ENCODE measurements around the gene CSF1R.

The CSF1R gene

DNA sequence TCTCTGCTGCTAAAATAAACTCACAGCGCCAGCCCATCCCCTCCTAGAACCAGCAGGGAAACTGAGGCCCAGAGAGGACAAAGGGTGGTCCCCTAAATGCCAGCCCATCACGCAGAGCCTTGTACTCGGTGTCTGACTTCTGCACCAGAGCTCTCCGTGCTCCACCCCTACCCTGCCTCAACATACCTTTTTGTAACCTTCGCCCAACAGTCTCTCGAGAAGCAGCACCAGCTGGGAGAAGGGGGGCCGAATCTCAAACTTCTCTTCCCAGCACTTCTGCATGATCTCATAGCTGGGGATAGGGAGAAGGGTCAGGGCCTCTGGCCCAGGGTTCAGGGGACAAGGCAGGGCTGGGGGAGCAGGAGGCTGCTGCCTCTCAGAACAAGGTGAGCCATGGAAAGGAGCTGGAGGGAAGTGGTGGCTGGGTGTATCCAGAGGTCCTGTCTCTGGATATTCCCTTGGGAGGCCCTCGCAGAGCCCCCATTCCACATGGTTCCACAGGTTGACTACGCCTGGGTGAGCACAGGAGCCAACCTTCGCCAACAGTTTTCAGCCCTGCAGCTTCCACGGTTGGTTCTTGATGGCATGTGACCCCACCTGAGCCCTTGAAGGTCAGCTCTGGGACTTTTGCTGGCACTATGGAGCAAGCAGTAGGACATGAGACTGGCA is 32.3 kb upstream of the CSF1R start:
- CTCF ChIA-PET, result interaction anchor here (0.6 to 1.8 kb wide), 2 partner anchors 11 to 12 kb away, joined by 5 to 6 read pairs; no protein-coding TSS in a partner anchor
- H3K9me3 ChIP-seq (ENCODE audit: control insufficient read depth, insufficient read depth, low read depth, low read length), result no peaks in the 10 kb centered on the region
- TF ChIP-seq ZFP69B (tag by site-specific recombination; IDR thresholded peaks at IDR 0.05) (no peak), MZF1 (tag by site-specific recombination; IDR thresholded peaks at IDR 0.05; ENCODE audit: borderline replicate concordance) (no peak), ZNF549 (tag by site-specific recombination; IDR thresholded peaks at IDR 0.05) (no peak), ZNF792 (tag by site-specific recombination; IDR thresholded peaks at IDR 0.05) (no peak), ZNF239 (tag by site-specific recombination; IDR thresholded peaks at IDR 0.05) (no peak), ZNF426 (tag by site-specific recombination; IDR thresholded peaks at IDR 0.05) (no peak), ZXDB (tag by site-specific recombination; IDR thresholded peaks at IDR 0.05) (no peak), ZNF670 (tag by site-specific recombination; IDR thresholded peaks at IDR 0.05; ENCODE audit: low read depth) (no peak), ZNF274 (IDR thresholded peaks at IDR 0.05; ENCODE audit: low read length) (no peak), ZNF274 (tag by site-specific recombination; IDR thresholded peaks at IDR 0.05; ENCODE audit: borderline replicate concordance) (no peak), ZNF629 (tag by site-specific recombination; IDR thresholded peaks at IDR 0.05) (no peak)
- TF ChIP-seq, protein P1, sequence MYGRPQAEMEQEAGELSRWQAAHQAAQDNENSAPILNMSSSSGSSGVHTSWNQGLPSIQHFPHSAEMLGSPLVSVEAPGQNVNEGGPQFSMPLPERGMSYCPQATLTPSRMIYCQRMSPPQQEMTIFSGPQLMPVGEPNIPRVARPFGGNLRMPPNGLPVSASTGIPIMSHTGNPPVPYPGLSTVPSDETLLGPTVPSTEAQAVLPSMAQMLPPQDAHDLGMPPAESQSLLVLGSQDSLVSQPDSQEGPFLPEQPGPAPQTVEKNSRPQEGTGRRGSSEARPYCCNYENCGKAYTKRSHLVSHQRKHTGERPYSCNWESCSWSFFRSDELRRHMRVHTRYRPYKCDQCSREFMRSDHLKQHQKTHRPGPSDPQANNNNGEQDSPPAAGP (tag by site-specific recombination; IDR thresholded peaks at IDR 0.05), result no peak
- TF ChIP-seq, protein P2, sequence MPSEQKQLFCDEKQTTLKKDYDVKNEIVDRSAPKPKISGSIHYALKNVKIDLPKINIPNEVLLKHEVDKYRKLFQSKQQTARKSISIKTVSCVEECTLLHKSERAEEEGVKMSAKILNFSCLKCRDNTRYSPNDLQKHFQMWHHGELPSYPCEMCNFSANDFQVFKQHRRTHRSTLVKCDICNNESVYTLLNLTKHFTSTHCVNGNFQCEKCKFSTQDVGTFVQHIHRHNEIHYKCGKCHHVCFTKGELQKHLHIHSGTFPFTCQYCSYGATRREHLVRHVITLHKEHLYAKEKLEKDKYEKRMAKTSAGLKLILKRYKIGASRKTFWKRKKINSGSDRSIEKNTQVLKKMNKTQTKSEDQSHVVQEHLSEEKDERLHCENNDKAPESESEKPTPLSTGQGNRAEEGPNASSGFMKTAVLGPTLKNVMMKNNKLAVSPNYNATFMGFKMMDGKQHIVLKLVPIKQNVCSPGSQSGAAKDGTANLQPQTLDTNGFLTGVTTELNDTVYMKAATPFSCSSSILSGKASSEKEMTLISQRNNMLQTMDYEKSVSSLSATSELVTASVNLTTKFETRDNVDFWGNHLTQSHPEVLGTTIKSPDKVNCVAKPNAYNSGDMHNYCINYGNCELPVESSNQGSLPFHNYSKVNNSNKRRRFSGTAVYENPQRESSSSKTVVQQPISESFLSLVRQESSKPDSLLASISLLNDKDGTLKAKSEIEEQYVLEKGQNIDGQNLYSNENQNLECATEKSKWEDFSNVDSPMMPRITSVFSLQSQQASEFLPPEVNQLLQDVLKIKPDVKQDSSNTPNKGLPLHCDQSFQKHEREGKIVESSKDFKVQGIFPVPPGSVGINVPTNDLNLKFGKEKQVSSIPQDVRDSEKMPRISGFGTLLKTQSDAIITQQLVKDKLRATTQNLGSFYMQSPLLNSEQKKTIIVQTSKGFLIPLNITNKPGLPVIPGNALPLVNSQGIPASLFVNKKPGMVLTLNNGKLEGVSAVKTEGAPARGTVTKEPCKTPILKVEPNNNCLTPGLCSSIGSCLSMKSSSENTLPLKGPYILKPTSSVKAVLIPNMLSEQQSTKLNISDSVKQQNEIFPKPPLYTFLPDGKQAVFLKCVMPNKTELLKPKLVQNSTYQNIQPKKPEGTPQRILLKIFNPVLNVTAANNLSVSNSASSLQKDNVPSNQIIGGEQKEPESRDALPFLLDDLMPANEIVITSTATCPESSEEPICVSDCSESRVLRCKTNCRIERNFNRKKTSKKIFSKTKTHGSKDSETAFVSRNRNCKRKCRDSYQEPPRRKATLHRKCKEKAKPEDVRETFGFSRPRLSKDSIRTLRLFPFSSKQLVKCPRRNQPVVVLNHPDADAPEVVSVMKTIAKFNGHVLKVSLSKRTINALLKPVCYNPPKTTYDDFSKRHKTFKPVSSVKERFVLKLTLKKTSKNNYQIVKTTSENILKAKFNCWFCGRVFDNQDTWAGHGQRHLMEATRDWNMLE (tag by site-specific recombination; conservative IDR thresholded peaks at IDR 0.05; ENCODE audit: low read depth), result no peak
- TF ChIP-seq, protein P3, sequence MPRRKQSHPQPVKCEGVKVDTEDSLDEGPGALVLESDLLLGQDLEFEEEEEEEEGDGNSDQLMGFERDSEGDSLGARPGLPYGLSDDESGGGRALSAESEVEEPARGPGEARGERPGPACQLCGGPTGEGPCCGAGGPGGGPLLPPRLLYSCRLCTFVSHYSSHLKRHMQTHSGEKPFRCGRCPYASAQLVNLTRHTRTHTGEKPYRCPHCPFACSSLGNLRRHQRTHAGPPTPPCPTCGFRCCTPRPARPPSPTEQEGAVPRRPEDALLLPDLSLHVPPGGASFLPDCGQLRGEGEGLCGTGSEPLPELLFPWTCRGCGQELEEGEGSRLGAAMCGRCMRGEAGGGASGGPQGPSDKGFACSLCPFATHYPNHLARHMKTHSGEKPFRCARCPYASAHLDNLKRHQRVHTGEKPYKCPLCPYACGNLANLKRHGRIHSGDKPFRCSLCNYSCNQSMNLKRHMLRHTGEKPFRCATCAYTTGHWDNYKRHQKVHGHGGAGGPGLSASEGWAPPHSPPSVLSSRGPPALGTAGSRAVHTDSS (tag by site-specific recombination; IDR thresholded peaks at IDR 0.05), result no peak
- no peaks in the 10 kb centered on the region for H3K4me1 ChIP-seq (ENCODE audit: control insufficient read depth, insufficient read depth, low read length)
- POLR2A ChIA-PET, result no interaction called here
- H3K27ac ChIP-seq (ENCODE audit: extremely low read depth, low read depth, low read length), result no peak overlapping the region
- no peak overlapping the region for H3K4me3 ChIP-seq (ENCODE audit: low read depth, low read length)
- H3K36me3 ChIP-seq (ENCODE audit: control insufficient read depth in 2 of 2, insufficient read depth in 1 of 2, low read length in 2 of 2), result no peaks in the 10 kb centered on the region

DNA sequence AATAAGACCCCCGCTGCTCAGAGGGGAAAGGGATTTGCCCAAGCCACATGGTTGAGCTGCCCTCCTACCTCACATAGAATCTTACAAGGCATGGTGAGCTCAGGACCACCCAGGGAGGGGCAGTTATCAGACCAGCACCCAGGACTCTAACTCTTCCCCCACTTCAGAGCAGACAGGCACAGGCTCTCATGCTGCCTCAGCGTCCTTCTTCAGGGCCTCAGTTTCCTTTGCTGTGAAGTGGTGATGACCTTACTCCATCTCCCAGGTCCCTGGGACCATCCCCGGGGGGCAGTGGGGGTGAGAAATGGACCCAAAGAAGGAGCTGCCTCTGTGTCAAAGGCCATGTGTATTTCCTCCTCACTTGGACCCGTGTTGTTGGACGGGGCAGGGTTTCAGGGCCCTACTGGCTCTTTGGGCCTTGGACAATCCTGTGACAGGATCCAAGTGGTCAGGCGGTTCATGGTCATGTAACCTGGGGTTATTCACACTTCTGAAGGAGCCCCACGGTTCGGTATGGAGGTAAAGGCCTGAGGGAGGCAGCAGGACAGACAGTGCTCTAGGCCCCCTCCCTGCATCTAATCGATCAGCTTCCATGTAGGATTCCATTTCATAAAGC is 31.7 kb upstream of the CSF1R start:
- ChIA-PET CTCF (interaction anchor here (1.8 kb wide), 1 partner anchor 13 kb away, joined by 6 read pairs; no protein-coding TSS in a partner anchor), POLR2A (no interaction called here)
- no peak overlapping the region for H3K4me3 ChIP-seq (ENCODE audit: low read depth, low read length)
- TF ChIP-seq BCL11A (tag by site-specific recombination; IDR thresholded peaks at IDR 0.05; ENCODE audit: low read depth) (no peak), ZNF585B (tag by site-specific recombination; IDR thresholded peaks at IDR 0.05) (no peak), ZNF391 (tag by site-specific recombination; IDR thresholded peaks at IDR 0.05; ENCODE audit: borderline replicate concordance, low read depth) (no peak)
- TF ChIP-seq, protein P4, sequence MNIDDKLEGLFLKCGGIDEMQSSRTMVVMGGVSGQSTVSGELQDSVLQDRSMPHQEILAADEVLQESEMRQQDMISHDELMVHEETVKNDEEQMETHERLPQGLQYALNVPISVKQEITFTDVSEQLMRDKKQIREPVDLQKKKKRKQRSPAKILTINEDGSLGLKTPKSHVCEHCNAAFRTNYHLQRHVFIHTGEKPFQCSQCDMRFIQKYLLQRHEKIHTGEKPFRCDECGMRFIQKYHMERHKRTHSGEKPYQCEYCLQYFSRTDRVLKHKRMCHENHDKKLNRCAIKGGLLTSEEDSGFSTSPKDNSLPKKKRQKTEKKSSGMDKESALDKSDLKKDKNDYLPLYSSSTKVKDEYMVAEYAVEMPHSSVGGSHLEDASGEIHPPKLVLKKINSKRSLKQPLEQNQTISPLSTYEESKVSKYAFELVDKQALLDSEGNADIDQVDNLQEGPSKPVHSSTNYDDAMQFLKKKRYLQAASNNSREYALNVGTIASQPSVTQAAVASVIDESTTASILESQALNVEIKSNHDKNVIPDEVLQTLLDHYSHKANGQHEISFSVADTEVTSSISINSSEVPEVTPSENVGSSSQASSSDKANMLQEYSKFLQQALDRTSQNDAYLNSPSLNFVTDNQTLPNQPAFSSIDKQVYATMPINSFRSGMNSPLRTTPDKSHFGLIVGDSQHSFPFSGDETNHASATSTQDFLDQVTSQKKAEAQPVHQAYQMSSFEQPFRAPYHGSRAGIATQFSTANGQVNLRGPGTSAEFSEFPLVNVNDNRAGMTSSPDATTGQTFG (tag by site-specific recombination; IDR thresholded peaks at IDR 0.05; ENCODE audit: borderline replicate concordance), result no peak
- TF ChIP-seq, protein P5, sequence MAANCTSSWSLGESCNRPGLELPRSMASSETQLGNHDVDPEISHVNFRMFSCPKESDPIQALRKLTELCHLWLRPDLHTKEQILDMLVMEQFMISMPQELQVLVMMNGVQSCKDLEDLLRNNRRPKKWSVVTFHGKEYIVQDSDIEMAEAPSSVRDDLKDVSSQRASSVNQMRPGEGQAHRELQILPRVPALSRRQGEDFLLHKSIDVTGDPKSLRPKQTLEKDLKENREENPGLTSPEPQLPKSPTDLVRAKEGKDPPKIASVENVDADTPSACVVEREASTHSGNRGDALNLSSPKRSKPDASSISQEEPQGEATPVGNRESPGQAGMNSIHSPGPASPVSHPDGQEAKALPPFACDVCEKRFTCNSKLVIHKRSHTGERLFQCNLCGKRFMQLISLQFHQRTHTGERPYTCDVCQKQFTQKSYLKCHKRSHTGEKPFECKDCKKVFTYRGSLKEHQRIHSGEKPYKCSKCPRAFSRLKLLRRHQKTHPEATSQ (tag by site-specific recombination; IDR thresholded peaks at IDR 0.05), result no peak
- TF ChIP-seq, protein P6, sequence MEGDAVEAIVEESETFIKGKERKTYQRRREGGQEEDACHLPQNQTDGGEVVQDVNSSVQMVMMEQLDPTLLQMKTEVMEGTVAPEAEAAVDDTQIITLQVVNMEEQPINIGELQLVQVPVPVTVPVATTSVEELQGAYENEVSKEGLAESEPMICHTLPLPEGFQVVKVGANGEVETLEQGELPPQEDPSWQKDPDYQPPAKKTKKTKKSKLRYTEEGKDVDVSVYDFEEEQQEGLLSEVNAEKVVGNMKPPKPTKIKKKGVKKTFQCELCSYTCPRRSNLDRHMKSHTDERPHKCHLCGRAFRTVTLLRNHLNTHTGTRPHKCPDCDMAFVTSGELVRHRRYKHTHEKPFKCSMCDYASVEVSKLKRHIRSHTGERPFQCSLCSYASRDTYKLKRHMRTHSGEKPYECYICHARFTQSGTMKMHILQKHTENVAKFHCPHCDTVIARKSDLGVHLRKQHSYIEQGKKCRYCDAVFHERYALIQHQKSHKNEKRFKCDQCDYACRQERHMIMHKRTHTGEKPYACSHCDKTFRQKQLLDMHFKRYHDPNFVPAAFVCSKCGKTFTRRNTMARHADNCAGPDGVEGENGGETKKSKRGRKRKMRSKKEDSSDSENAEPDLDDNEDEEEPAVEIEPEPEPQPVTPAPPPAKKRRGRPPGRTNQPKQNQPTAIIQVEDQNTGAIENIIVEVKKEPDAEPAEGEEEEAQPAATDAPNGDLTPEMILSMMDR (tag by site-specific recombination; IDR thresholded peaks at IDR 0.05), result no peak

More for the DNA sequence above, 31.7 kb upstream of the CSF1R start:
- H3K9me3 ChIP-seq (ENCODE audit: control insufficient read depth, insufficient read depth, low read depth, low read length), result no peaks in the 10 kb centered on the region
- no peaks in the 10 kb centered on the region for H3K4me1 ChIP-seq (ENCODE audit: control insufficient read depth, insufficient read depth, low read length)
- H3K27ac ChIP-seq (ENCODE audit: extremely low read depth, low read depth, low read length), result no peak overlapping the region
- H3K36me3 ChIP-seq (ENCODE audit: control insufficient read depth in 2 of 2, insufficient read depth in 1 of 2, low read length in 2 of 2), result no peaks in the 10 kb centered on the region

Data from HEK293 (cell line).